A673 (cell line): Measurements from ENCODE around the gene SAP30L.

Source experiments
- EZH2 ChIP-seq: fragments of 200-600 bp; sonication (generic); IDR thresholded peaks from 2 replicates; pipeline ENCODE4 v1.6.1; 2017; ENCODE audit warnings: borderline replicate concordance, low read depth, mild to moderate bottlenecking, mixed read lengths, antibody characterized with exemption, low read length; ENCODE audit not compliant: poor library complexity, severe bottlenecking
- TF ChIP-seq, protein P1 (sequence below): fragments of 300-800, 200-600 bp; sonication (generic); conservative IDR thresholded peaks from 2 replicates; pipeline ENCODE4 v1.5.1; 2017; ENCODE audit warnings: low read depth, mild to moderate bottlenecking, antibody characterized with exemption, low read length, moderate library complexity, mixed read lengths

DNA sequence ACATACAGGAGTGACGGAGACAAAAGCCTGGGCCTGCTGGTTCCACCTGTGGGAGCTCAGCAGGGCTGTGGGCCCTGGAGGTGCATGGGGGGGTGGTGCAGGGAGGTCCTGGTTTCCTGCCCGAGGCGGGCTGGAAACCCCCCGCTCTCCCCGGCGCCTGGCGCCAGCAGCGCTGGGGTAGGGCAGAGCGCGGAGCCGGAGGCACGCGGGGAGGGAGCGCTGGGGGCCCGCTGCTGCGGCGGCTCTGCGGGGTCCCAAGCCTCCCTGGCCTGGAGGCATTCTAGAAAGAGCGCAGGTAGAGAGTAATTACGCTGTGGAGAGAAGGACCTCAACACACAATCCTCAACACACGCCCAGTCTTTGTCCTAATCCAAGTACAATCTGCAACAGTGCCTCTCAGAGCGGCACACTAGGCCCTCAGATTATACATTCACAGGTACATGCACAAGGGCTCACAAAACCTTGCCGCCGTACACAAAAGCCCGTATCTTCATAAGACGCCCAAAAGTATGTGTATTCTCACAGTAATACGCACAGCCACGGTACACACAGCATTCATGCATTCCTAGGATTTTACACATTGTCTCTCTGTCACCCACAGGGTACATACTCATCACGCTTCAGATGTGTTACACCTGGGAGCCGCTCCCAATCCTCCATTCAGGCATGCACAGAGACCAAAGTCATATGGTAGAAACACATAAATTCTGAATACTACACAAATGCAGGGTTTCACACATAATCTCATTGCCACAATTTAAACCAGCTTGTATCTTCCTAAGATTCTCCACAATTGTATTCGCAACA lies 34.4 kb downstream of the SAP30L start:
- TF ChIP-seq, protein P1, sequence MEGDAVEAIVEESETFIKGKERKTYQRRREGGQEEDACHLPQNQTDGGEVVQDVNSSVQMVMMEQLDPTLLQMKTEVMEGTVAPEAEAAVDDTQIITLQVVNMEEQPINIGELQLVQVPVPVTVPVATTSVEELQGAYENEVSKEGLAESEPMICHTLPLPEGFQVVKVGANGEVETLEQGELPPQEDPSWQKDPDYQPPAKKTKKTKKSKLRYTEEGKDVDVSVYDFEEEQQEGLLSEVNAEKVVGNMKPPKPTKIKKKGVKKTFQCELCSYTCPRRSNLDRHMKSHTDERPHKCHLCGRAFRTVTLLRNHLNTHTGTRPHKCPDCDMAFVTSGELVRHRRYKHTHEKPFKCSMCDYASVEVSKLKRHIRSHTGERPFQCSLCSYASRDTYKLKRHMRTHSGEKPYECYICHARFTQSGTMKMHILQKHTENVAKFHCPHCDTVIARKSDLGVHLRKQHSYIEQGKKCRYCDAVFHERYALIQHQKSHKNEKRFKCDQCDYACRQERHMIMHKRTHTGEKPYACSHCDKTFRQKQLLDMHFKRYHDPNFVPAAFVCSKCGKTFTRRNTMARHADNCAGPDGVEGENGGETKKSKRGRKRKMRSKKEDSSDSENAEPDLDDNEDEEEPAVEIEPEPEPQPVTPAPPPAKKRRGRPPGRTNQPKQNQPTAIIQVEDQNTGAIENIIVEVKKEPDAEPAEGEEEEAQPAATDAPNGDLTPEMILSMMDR, result no peak
- TF ChIP-seq EZH2, result peak; percentile 44
